GM12878 (cell line): ENCODE data around the gene FILIP1L. TPM values are rescaled to one million over a fixed set of nuclear protein-coding genes. Genes with fewer than 3 reads are reported as not detected.

Experiments used
- CREB1 ChIP-seq: IDR thresholded peaks from 2 replicates; pipeline ENCODE4 v1.6.1; 2012; ENCODE audit warnings: low read depth, mild to moderate bottlenecking, inconsistent platforms
- MEF2B ChIP-seq: fragments of 450-650 bp; IDR thresholded peaks from 2 replicates; pipeline ENCODE4 v1.6.1; 2018; ENCODE audit warnings: mild to moderate bottlenecking, moderate library complexity; ENCODE audit not compliant: partially characterized antibody, poor library complexity, severe bottlenecking
- MTA2 ChIP-seq: fragments of 450-650 bp; IDR thresholded peaks from 2 replicates; pipeline ENCODE4 v1.6.1; 2016; ENCODE audit warnings: low read depth, mild to moderate bottlenecking, moderate library complexity
- NFYB ChIP-seq: IDR thresholded peaks from 2 replicates; pipeline ENCODE4 v1.6.1; 2011; ENCODE audit warnings: low read depth, mild to moderate bottlenecking, low read length, improper control_type of control experiment, moderate library complexity; ENCODE audit not compliant: insufficient read depth
- PAX5 ChIP-seq: IDR thresholded peaks from 2 replicates; pipeline ENCODE4 v1.6.1; 2011; ENCODE audit warnings: low read depth, low read length, borderline replicate concordance
- POLR2A ChIP-seq: IDR thresholded peaks from 2 replicates; pipeline ENCODE4 v1.6.1; 2011; ENCODE audit warnings: low read depth, mild to moderate bottlenecking, low read length
- SREBF2 ChIP-seq: IDR thresholded peaks from 2 replicates; pipeline ENCODE4 v1.6.1; 2012; ENCODE audit warnings: mild to moderate bottlenecking, low read length
- TAF1 ChIP-seq: IDR thresholded peaks from 2 replicates; pipeline ENCODE4 v1.6.1; 2011; ENCODE audit warnings: mild to moderate bottlenecking, low read depth, low read length, borderline replicate concordance
- TBL1XR1 ChIP-seq: IDR thresholded peaks from 2 replicates; pipeline ENCODE4 v1.6.1; 2012; ENCODE audit warnings: low read depth, low read length, improper control_type of control experiment
- ZNF217 ChIP-seq: fragments of 450-650 bp; IDR thresholded peaks from 2 replicates; pipeline ENCODE4 v1.6.1; 2017; ENCODE audit warnings: antibody characterized with exemption, mild to moderate bottlenecking
- polyA plus RNA-seq, 11 experiments: library from polyadenylated mRNA; depleted of rRNA in 4 of 11; unstranded in 6 of 11; stranded (reverse) in 5 of 11; fragments of >200 nt; fragmentation: Nextera tagmentation in 4 of 11; fragmentation: Illumina TruSeq in 1 of 11; extraction: Ambion mirVana in 4 of 11; extraction: Trizol in 1 of 11; gene quantifications; 1 replicate in 1 of 11; 2 replicates in 10 of 11; pipeline versions ENCODE4 v1.2.1 to v1.2.3, GENCODE V29; 2011 to 2016; ENCODE audit warnings: inconsistent platforms in 2 of 11, missing spikeins in 2 of 11, low read depth in 1 of 11
- total RNA-seq, 4 experiments: library from RNA; depleted of rRNA in 3 of 4; stranded (reverse); fragments of >200 nt in 3 of 4; fragmentation: Illumina TruSeq in 1 of 4; extraction: Trizol in 1 of 4; gene quantifications; 2 replicates each; pipeline versions ENCODE4 v1.2.1 to v1.2.3, GENCODE V29; 2013 to 2021
- TF ChIP-seq, protein P1 (sequence below): fragments of 450-650 bp; IDR thresholded peaks from 2 replicates; pipeline ENCODE4 v1.6.1; 2017; ENCODE audit warnings: mild to moderate bottlenecking
- TF ChIP-seq, protein P2 (sequence below): fragments of 450-650 bp; IDR thresholded peaks from 2 replicates; pipeline ENCODE4 v1.6.1; 2017; ENCODE audit warnings: mild to moderate bottlenecking, moderate library complexity
- TF ChIP-seq, protein P3 (sequence below): IDR thresholded peaks from 2 replicates; pipeline ENCODE4 v1.6.1; 2012; ENCODE audit warnings: mild to moderate bottlenecking, low read depth, low read length
- TF ChIP-seq, protein P4 (sequence below): fragments of 450-650 bp; IDR thresholded peaks from 2 replicates; pipeline ENCODE4 v1.6.1; 2016; ENCODE audit warnings: mild to moderate bottlenecking
- TF ChIP-seq, protein P5 (sequence below): fragments of 450-650 bp; IDR thresholded peaks from 2 replicates; pipeline ENCODE4 v1.6.1; 2016; ENCODE audit warnings: mild to moderate bottlenecking, moderate library complexity, borderline replicate concordance

The FILIP1L gene
- total and polyA plus RNA-seq, 10 of the 15 experiments (the other 5 are each of a cell fraction or from before 2014, with no cell fraction given): 0.24 to 6.1 (median 3.5) TPM

- TF ChIP-seq MEF2B (no peak), NFYB (no peak), TBL1XR1 (0 out of 2 replicates have a peak, but pooled peaks have one; percentile 27), POLR2A (no peak), TAF1 (0 out of 2 replicates have a peak, but pooled peaks have one; percentile 4), ZNF217 (no peak), PAX5 (peak; percentile 50; the same call in 1 of the 2 replicates), MTA2 (peak; percentile 58), SREBF2 (no peak), CREB1 (no peak)
- TF ChIP-seq, protein P1, sequence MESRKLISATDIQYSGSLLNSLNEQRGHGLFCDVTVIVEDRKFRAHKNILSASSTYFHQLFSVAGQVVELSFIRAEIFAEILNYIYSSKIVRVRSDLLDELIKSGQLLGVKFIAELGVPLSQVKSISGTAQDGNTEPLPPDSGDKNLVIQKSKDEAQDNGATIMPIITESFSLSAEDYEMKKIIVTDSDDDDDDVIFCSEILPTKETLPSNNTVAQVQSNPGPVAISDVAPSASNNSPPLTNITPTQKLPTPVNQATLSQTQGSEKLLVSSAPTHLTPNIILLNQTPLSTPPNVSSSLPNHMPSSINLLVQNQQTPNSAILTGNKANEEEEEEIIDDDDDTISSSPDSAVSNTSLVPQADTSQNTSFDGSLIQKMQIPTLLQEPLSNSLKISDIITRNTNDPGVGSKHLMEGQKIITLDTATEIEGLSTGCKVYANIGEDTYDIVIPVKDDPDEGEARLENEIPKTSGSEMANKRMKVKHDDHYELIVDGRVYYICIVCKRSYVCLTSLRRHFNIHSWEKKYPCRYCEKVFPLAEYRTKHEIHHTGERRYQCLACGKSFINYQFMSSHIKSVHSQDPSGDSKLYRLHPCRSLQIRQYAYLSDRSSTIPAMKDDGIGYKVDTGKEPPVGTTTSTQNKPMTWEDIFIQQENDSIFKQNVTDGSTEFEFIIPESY: no peak
- TF ChIP-seq, protein P2, sequence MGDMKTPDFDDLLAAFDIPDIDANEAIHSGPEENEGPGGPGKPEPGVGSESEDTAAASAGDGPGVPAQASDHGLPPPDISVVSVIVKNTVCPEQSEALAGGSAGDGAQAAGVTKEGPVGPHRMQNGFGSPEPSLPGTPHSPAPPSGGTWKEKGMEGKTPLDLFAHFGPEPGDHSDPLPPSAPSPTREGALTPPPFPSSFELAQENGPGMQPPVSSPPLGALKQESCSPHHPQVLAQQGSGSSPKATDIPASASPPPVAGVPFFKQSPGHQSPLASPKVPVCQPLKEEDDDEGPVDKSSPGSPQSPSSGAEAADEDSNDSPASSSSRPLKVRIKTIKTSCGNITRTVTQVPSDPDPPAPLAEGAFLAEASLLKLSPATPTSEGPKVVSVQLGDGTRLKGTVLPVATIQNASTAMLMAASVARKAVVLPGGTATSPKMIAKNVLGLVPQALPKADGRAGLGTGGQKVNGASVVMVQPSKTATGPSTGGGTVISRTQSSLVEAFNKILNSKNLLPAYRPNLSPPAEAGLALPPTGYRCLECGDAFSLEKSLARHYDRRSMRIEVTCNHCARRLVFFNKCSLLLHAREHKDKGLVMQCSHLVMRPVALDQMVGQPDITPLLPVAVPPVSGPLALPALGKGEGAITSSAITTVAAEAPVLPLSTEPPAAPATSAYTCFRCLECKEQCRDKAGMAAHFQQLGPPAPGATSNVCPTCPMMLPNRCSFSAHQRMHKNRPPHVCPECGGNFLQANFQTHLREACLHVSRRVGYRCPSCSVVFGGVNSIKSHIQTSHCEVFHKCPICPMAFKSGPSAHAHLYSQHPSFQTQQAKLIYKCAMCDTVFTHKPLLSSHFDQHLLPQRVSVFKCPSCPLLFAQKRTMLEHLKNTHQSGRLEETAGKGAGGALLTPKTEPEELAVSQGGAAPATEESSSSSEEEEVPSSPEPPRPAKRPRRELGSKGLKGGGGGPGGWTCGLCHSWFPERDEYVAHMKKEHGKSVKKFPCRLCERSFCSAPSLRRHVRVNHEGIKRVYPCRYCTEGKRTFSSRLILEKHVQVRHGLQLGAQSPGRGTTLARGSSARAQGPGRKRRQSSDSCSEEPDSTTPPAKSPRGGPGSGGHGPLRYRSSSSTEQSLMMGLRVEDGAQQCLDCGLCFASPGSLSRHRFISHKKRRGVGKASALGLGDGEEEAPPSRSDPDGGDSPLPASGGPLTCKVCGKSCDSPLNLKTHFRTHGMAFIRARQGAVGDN: no peak
- TF ChIP-seq, protein P3, sequence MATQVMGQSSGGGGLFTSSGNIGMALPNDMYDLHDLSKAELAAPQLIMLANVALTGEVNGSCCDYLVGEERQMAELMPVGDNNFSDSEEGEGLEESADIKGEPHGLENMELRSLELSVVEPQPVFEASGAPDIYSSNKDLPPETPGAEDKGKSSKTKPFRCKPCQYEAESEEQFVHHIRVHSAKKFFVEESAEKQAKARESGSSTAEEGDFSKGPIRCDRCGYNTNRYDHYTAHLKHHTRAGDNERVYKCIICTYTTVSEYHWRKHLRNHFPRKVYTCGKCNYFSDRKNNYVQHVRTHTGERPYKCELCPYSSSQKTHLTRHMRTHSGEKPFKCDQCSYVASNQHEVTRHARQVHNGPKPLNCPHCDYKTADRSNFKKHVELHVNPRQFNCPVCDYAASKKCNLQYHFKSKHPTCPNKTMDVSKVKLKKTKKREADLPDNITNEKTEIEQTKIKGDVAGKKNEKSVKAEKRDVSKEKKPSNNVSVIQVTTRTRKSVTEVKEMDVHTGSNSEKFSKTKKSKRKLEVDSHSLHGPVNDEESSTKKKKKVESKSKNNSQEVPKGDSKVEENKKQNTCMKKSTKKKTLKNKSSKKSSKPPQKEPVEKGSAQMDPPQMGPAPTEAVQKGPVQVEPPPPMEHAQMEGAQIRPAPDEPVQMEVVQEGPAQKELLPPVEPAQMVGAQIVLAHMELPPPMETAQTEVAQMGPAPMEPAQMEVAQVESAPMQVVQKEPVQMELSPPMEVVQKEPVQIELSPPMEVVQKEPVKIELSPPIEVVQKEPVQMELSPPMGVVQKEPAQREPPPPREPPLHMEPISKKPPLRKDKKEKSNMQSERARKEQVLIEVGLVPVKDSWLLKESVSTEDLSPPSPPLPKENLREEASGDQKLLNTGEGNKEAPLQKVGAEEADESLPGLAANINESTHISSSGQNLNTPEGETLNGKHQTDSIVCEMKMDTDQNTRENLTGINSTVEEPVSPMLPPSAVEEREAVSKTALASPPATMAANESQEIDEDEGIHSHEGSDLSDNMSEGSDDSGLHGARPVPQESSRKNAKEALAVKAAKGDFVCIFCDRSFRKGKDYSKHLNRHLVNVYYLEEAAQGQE: no peak
- TF ChIP-seq, protein P4, sequence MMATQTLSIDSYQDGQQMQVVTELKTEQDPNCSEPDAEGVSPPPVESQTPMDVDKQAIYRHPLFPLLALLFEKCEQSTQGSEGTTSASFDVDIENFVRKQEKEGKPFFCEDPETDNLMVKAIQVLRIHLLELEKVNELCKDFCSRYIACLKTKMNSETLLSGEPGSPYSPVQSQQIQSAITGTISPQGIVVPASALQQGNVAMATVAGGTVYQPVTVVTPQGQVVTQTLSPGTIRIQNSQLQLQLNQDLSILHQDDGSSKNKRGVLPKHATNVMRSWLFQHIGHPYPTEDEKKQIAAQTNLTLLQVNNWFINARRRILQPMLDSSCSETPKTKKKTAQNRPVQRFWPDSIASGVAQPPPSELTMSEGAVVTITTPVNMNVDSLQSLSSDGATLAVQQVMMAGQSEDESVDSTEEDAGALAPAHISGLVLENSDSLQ: no peak
- TF ChIP-seq, protein P5, sequence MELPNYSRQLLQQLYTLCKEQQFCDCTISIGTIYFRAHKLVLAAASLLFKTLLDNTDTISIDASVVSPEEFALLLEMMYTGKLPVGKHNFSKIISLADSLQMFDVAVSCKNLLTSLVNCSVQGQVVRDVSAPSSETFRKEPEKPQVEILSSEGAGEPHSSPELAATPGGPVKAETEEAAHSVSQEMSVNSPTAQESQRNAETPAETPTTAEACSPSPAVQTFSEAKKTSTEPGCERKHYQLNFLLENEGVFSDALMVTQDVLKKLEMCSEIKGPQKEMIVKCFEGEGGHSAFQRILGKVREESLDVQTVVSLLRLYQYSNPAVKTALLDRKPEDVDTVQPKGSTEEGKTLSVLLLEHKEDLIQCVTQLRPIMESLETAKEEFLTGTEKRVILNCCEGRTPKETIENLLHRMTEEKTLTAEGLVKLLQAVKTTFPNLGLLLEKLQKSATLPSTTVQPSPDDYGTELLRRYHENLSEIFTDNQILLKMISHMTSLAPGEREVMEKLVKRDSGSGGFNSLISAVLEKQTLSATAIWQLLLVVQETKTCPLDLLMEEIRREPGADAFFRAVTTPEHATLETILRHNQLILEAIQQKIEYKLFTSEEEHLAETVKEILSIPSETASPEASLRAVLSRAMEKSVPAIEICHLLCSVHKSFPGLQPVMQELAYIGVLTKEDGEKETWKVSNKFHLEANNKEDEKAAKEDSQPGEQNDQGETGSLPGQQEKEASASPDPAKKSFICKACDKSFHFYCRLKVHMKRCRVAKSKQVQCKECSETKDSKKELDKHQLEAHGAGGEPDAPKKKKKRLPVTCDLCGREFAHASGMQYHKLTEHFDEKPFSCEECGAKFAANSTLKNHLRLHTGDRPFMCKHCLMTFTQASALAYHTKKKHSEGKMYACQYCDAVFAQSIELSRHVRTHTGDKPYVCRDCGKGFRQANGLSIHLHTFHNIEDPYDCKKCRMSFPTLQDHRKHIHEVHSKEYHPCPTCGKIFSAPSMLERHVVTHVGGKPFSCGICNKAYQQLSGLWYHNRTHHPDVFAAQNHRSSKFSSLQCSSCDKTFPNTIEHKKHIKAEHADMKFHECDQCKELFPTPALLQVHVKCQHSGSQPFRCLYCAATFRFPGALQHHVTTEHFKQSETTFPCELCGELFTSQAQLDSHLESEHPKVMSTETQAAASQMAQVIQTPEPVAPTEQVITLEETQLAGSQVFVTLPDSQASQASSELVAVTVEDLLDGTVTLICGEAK: no peak
Measured at GRCh38 chr3:100073714-100074307, 40.5 kb downstream of the FILIP1L start (continued).
